HL-60 (cell line): ENCODE measurements around the gene ASPRV1.

ENCODE experiments used
- POLR2AphosphoS5 ChIP-seq: IDR thresholded peaks from 2 replicates; pipeline ENCODE4 v1.6.1; 2012; ENCODE audit warnings: low read depth
- TF ChIP-seq, protein P1 (sequence below): IDR thresholded peaks from one replicate; pipeline ENCODE4 v1.5.1; 2011; ENCODE audit warnings: low read length, control low read depth, inconsistent platforms; ENCODE audit not compliant: insufficient read depth
- TF ChIP-seq, protein P2 (sequence below): IDR thresholded peaks from 2 replicates; pipeline ENCODE4 v1.6.1; 2012; ENCODE audit warnings: low read depth; ENCODE audit not compliant: insufficient replicate concordance

- TF ChIP-seq, protein P1, sequence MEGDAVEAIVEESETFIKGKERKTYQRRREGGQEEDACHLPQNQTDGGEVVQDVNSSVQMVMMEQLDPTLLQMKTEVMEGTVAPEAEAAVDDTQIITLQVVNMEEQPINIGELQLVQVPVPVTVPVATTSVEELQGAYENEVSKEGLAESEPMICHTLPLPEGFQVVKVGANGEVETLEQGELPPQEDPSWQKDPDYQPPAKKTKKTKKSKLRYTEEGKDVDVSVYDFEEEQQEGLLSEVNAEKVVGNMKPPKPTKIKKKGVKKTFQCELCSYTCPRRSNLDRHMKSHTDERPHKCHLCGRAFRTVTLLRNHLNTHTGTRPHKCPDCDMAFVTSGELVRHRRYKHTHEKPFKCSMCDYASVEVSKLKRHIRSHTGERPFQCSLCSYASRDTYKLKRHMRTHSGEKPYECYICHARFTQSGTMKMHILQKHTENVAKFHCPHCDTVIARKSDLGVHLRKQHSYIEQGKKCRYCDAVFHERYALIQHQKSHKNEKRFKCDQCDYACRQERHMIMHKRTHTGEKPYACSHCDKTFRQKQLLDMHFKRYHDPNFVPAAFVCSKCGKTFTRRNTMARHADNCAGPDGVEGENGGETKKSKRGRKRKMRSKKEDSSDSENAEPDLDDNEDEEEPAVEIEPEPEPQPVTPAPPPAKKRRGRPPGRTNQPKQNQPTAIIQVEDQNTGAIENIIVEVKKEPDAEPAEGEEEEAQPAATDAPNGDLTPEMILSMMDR, result no peak
- no peak for TF ChIP-seq POLR2AphosphoS5
- TF ChIP-seq, protein P2, sequence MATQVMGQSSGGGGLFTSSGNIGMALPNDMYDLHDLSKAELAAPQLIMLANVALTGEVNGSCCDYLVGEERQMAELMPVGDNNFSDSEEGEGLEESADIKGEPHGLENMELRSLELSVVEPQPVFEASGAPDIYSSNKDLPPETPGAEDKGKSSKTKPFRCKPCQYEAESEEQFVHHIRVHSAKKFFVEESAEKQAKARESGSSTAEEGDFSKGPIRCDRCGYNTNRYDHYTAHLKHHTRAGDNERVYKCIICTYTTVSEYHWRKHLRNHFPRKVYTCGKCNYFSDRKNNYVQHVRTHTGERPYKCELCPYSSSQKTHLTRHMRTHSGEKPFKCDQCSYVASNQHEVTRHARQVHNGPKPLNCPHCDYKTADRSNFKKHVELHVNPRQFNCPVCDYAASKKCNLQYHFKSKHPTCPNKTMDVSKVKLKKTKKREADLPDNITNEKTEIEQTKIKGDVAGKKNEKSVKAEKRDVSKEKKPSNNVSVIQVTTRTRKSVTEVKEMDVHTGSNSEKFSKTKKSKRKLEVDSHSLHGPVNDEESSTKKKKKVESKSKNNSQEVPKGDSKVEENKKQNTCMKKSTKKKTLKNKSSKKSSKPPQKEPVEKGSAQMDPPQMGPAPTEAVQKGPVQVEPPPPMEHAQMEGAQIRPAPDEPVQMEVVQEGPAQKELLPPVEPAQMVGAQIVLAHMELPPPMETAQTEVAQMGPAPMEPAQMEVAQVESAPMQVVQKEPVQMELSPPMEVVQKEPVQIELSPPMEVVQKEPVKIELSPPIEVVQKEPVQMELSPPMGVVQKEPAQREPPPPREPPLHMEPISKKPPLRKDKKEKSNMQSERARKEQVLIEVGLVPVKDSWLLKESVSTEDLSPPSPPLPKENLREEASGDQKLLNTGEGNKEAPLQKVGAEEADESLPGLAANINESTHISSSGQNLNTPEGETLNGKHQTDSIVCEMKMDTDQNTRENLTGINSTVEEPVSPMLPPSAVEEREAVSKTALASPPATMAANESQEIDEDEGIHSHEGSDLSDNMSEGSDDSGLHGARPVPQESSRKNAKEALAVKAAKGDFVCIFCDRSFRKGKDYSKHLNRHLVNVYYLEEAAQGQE, result no peak
Measured at GRCh38 chr2:69933254-69933828, 28.1 kb downstream of the ASPRV1 start.
